Hepatocyte (in vitro differentiated cells): ENCODE results near the gene STN1. TPM values are rescaled to one million over a fixed set of nuclear protein-coding genes. Genes with fewer than 3 reads are reported as not detected.

Source experiments
- DNase-seq: peaks from one replicate; pipeline ENCODE4 v3.0.0-alpha.2; 2016; ENCODE audit warnings: low spot score
- H2AFZ ChIP-seq: fragments of 200-600 bp; sonication (generic); 2 replicates; pipeline ENCODE4 v1.6.0; 2016; ENCODE audit warnings: antibody characterized with exemption, mild to moderate bottlenecking
- H3K27ac ChIP-seq: fragments of 200-600 bp; sonication (generic); 2 replicates; pipeline ENCODE4 v1.5.1; 2016; ENCODE audit warnings: mild to moderate bottlenecking
- H3K27me3 ChIP-seq: fragments of 200-600 bp; sonication (generic); 2 replicates; pipeline ENCODE4 v1.6.1; 2016
- H3K36me3 ChIP-seq: fragments of 200-600 bp; sonication (generic); replicated peaks from 2 replicates; pipeline ENCODE4 v1.5.1; 2016; ENCODE audit warnings: low read depth; ENCODE audit not compliant: insufficient read depth
- H3K4me1 ChIP-seq: fragments of 200-600 bp; sonication (generic); 2 replicates; pipeline ENCODE4 v1.5.1; 2016; ENCODE audit warnings: mild to moderate bottlenecking, moderate library complexity; ENCODE audit not compliant: insufficient read depth
- H3K4me2 ChIP-seq: fragments of 200-600 bp; sonication (generic); 2 replicates; pipeline ENCODE4 v1.6.0; 2016
- H3K4me3 ChIP-seq: fragments of 200-600 bp; sonication (generic); 2 replicates; pipeline ENCODE4 v1.5.1; 2016; ENCODE audit warnings: mild to moderate bottlenecking
- H3K79me2 ChIP-seq: fragments of 200-600 bp; sonication (generic); 2 replicates; pipeline ENCODE4 v1.6.0; 2017; ENCODE audit warnings: mild to moderate bottlenecking
- H3K9me2 ChIP-seq: fragments of 200-600 bp; sonication (generic); replicated peaks from 2 replicates; pipeline ENCODE4 v1.6.0; 2017; ENCODE audit warnings: mild to moderate bottlenecking; ENCODE audit not compliant: insufficient read depth
- H3K9me3 ChIP-seq: fragments of 200-600 bp; sonication (generic); 2 replicates; pipeline ENCODE4 v1.5.1; 2016; ENCODE audit warnings: low read depth, mild to moderate bottlenecking
- H4K20me1 ChIP-seq: fragments of 200-600 bp; sonication (generic); 2 replicates; pipeline ENCODE4 v1.6.0; 2016; ENCODE audit warnings: mild to moderate bottlenecking; ENCODE audit not compliant: insufficient read depth, poor library complexity, severe bottlenecking
- EZH2 ChIP-seq: fragments of 200-600 bp; sonication (generic); IDR thresholded peaks from 2 replicates; pipeline ENCODE4 v1.6.1; 2016; ENCODE audit warnings: antibody characterized with exemption, mild to moderate bottlenecking, borderline replicate concordance
- EZH2phosphoT487 ChIP-seq: fragments of 200-600 bp; sonication (generic); IDR thresholded peaks from one replicate; pipeline ENCODE4 v1.6.1; 2018; ENCODE audit warnings: antibody characterized with exemption, mild to moderate bottlenecking, low read depth, moderate library complexity; ENCODE audit not compliant: unreplicated experiment, severe bottlenecking
- WGBS: methylation state at CpG from one replicate; pipeline ENCODE4 v1.1.6; 2016; ENCODE audit warnings: low lambda C conversion rate; ENCODE audit errors: missing lambda C conversion rate; 5-methylcytosine and 5-hydroxymethylcytosine counted together
- polyA plus RNA-seq: library from polyadenylated mRNA; unstranded; fragments of >200 nt; fragmentation: Nextera tagmentation; extraction: Ambion mirVana; gene quantifications from 2 replicates; pipeline ENCODE4 v1.2.1, GENCODE V29; 2016
- total RNA-seq: library from RNA; depleted of rRNA; stranded (reverse); fragments of >200 nt; gene quantifications from 2 replicates; pipeline ENCODE4 v1.2.3, GENCODE V29; 2014
- TF ChIP-seq, protein P1 (sequence below): fragments of 200-600 bp; sonication (generic); IDR thresholded peaks from 2 replicates; pipeline ENCODE4 v1.5.1; 2016; ENCODE audit warnings: antibody characterized with exemption, mild to moderate bottlenecking; ENCODE audit not compliant: poor library complexity

STN1 gene
- total and polyA plus RNA-seq, 2 experiments from 2014 or later: 20.1 to 20.2 TPM

DNA sequence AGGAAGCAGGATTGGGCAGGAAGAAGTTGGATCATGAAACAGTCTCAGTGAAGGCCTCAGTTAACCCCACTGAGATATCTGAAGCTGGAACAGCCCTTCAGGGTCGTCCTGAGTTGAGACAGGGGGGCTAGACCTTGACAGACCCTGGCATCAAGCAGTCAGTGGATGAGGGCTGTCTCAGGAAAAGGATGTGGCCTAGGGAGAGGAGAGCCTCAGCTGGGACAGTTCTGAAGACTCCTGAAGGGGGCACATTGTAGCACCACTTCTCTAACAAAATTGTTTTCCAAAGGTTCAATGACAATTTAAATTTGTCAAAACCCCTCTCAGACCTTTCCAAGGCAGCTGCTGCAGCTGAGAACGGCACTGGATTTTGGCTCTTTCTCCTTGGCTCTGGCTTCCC, 33.2 kb upstream of the STN1 start:
- no peaks in the 10 kb centered on the region for H3K36me3 ChIP-seq
- DNase-seq: no peak
- H3K27ac ChIP-seq: no peak overlapping the region
- H3K79me2 ChIP-seq: no peaks in the 10 kb centered on the region
- H3K9me2 ChIP-seq: no peaks in the 10 kb centered on the region
- no peaks in the 10 kb centered on the region for H3K9me3 ChIP-seq
- no peaks in the 10 kb centered on the region for H4K20me1 ChIP-seq
- 71% methylated on average over 2 of the region's 2 CpGs for WGBS
- no peak overlapping the region for H3K4me2 ChIP-seq
- no peak overlapping the region for H2AFZ ChIP-seq
- TF ChIP-seq EZH2 (no peak), EZH2phosphoT487 (no peak)
- TF ChIP-seq, protein P1, sequence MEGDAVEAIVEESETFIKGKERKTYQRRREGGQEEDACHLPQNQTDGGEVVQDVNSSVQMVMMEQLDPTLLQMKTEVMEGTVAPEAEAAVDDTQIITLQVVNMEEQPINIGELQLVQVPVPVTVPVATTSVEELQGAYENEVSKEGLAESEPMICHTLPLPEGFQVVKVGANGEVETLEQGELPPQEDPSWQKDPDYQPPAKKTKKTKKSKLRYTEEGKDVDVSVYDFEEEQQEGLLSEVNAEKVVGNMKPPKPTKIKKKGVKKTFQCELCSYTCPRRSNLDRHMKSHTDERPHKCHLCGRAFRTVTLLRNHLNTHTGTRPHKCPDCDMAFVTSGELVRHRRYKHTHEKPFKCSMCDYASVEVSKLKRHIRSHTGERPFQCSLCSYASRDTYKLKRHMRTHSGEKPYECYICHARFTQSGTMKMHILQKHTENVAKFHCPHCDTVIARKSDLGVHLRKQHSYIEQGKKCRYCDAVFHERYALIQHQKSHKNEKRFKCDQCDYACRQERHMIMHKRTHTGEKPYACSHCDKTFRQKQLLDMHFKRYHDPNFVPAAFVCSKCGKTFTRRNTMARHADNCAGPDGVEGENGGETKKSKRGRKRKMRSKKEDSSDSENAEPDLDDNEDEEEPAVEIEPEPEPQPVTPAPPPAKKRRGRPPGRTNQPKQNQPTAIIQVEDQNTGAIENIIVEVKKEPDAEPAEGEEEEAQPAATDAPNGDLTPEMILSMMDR: no peak
- no peak overlapping the region for H3K4me3 ChIP-seq
- no peaks in the 10 kb centered on the region for H3K4me1 ChIP-seq
- no peaks in the 10 kb centered on the region for H3K27me3 ChIP-seq

DNA sequence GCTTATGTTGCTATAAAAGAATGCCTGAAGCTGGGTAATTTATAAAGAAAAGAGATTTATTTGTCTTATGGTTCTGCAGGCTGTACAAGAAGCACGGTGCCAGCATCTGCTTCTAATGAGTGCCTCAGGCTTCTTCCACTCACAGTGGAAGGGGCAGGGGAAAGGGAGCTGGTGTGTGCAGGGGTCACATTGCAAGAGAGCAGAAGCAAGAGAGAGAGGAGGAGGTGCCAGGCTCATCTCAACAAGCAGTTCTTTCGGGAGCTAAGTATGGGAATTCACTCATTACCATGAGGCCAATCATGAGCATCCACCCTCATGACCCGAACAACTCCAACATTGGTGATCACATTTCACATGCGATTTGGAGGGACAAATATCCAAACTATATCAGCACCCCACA, 31.7 kb upstream of the STN1 start:
- Histone ChIP-seq H3K4me2 (no peak overlapping the region), H3K4me1 (no peaks in the 10 kb centered on the region), H3K9me3 (no peaks in the 10 kb centered on the region), H3K36me3 (no peaks in the 10 kb centered on the region), H3K27me3 (no peaks in the 10 kb centered on the region), H2AFZ (no peak overlapping the region), H3K9me2 (no peaks in the 10 kb centered on the region), H3K4me3 (no peak overlapping the region), H3K27ac (no peak overlapping the region), H4K20me1 (no peaks in the 10 kb centered on the region), H3K79me2 (no peaks in the 10 kb centered on the region)
- 72% methylated on average over 4 of the region's 4 CpGs for WGBS
- DNase-seq: no peak
- TF ChIP-seq, protein P1: no peak
- no peak for TF ChIP-seq EZH2
- TF ChIP-seq EZH2phosphoT487: no peak

DNA sequence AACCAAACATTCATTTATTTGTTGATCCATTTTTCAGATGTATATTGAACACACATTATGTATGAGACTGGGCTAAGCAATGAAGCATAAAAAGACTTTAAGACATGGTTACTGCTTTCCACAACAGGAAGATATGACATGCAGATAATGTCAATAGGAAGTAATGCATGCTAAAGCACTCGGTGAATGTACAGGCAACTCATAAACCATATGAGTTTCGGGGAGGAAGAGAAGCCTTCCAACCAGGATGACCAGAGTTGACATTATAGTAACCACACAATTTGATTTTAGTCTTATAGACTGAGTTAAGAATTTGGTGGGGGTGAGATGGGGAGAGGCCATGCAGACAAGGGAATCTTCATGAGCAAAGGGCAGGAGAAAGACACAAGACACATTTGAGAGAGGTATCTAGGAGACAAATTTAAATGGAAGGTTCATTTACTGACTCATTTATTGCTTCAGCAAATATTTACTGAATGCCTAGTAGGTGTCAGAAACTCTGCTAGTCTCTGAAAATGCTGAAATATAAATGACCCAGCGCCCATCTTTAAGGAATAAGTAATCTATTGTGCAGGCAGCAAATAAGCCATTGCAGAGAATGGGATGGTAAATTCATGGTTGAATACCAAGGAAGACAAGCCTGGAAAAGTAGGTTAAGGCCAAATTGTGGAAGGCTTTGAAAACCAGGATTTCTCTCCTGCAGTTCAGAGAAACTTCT, 30.0 kb upstream of the STN1 start:
- Histone ChIP-seq H3K4me2 (no peak overlapping the region), H3K9me2 (no peaks in the 10 kb centered on the region), H3K36me3 (no peaks in the 10 kb centered on the region), H2AFZ (no peak overlapping the region), H3K4me3 (no peak overlapping the region), H3K27me3 (no peaks in the 10 kb centered on the region), H3K79me2 (no peaks in the 10 kb centered on the region), H3K4me1 (no peaks in the 10 kb centered on the region), H3K27ac (no peak overlapping the region), H4K20me1 (no peaks in the 10 kb centered on the region), H3K9me3 (no peaks in the 10 kb centered on the region)
- 79% methylated on average over 3 of the region's 3 CpGs for WGBS
- TF ChIP-seq EZH2 (no peak), EZH2phosphoT487 (no peak)
- TF ChIP-seq, protein P1: no peak
- DNase-seq: no peak
